Endothelial cell (in vitro differentiated cells): Measurements from ENCODE around the gene ANKRD33. TPM values are rescaled to one million over a fixed set of nuclear protein-coding genes. Genes with fewer than 3 reads are reported as not detected.

Experiments used
- DNase-seq: peaks from one replicate; pipeline ENCODE4 v3.0.0; 2021; ENCODE audit warnings: low spot score
- H3K27ac Mint-ChIP-seq: one replicate; pipeline ENCODE4 v1.8.0; 2021; ENCODE audit warnings: mixed read lengths, inconsistent platforms; ENCODE audit not compliant: unreplicated experiment
- H3K27me3 Mint-ChIP-seq: one replicate; pipeline ENCODE4 v1.8.0; 2021; ENCODE audit warnings: mild to moderate bottlenecking, moderate library complexity, mixed read lengths, inconsistent platforms; ENCODE audit not compliant: unreplicated experiment
- H3K36me3 Mint-ChIP-seq: one replicate; pipeline ENCODE4 v1.8.0; 2021; ENCODE audit warnings: mild to moderate bottlenecking, low read depth, mixed read lengths, inconsistent platforms; ENCODE audit not compliant: unreplicated experiment
- H3K4me1 Mint-ChIP-seq: one replicate; pipeline ENCODE4 v1.8.0; 2021; ENCODE audit warnings: mild to moderate bottlenecking, mixed read lengths, inconsistent platforms; ENCODE audit not compliant: unreplicated experiment
- H3K4me3 Mint-ChIP-seq: one replicate; pipeline ENCODE4 v1.8.0; 2021; ENCODE audit warnings: mild to moderate bottlenecking, mixed read lengths, inconsistent platforms; ENCODE audit not compliant: unreplicated experiment
- H3K9me3 Mint-ChIP-seq: one replicate; pipeline ENCODE4 v1.8.0; 2021; ENCODE audit warnings: mixed read lengths, inconsistent platforms; ENCODE audit not compliant: unreplicated experiment
- total RNA-seq: library from RNA; stranded (reverse); fragmentation: NEBNext Ultra II Directional; extraction: Animal tissue kit (Norgen Biotek cat#: 25700); gene quantifications from one replicate; pipeline ENCODE4 v1.2.1, GENCODE V29; 2021; ENCODE audit not compliant: unreplicated experiment
- TF ChIP-seq, protein P1 (sequence below): fragments of 200-600 bp; sonication (generic); IDR thresholded peaks from one replicate; pipeline ENCODE4 v1.5.0; 2021; ENCODE audit warnings: antibody characterized with exemption; ENCODE audit not compliant: unreplicated experiment

The ANKRD33 gene
- total RNA-seq, 1 donor from 2014 or later = 0.31 TPM

DNA sequence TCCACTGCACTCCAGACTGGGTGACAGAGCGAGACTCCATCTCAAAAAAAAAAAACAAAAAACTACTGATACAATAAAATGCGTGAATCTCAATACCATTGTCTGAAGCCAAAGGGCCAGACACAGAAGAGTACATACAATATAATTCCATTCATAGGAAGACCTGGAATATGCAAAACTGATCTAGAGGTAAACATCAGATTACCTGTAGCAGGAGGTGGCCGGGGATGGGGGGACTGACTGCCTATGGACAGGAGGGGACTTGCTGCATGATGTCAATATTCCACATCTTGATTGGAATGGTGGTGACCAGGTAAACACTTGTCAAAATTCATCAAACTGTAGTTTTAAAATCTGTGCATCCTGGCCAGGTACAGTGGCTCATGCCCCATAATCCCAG is 26.9 kb upstream of the ANKRD33 start:
- Mint-ChIP-seq H3K27ac (no peak overlapping the region), H3K9me3 (no peaks in the 10 kb centered on the region), H3K4me3 (no peak overlapping the region), H3K36me3 (no peaks in the 10 kb centered on the region), H3K27me3 (peaks cover 2% of the 10 kb centered on the region), H3K4me1 (peaks cover 13% of the 10 kb centered on the region)
- no peak for DNase-seq
- TF ChIP-seq, protein P1, sequence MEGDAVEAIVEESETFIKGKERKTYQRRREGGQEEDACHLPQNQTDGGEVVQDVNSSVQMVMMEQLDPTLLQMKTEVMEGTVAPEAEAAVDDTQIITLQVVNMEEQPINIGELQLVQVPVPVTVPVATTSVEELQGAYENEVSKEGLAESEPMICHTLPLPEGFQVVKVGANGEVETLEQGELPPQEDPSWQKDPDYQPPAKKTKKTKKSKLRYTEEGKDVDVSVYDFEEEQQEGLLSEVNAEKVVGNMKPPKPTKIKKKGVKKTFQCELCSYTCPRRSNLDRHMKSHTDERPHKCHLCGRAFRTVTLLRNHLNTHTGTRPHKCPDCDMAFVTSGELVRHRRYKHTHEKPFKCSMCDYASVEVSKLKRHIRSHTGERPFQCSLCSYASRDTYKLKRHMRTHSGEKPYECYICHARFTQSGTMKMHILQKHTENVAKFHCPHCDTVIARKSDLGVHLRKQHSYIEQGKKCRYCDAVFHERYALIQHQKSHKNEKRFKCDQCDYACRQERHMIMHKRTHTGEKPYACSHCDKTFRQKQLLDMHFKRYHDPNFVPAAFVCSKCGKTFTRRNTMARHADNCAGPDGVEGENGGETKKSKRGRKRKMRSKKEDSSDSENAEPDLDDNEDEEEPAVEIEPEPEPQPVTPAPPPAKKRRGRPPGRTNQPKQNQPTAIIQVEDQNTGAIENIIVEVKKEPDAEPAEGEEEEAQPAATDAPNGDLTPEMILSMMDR = no peak

- Mint-ChIP-seq H3K36me3 (no peaks in the 10 kb centered on the region), H3K4me1 (peaks cover 9% of the 10 kb centered on the region), H3K27ac (no peak overlapping the region), H3K4me3 (peak overlapping the region; percentile 76), H3K27me3 (peaks cover 6% of the 10 kb centered on the region), H3K9me3 (no peaks in the 10 kb centered on the region)
- no peak for DNase-seq
- TF ChIP-seq, protein P1 = no peak
Observed at GRCh38 chr12:51862947-51863346, 25.0 kb upstream of the ANKRD33 start.

- H3K9me3 Mint-ChIP-seq = no peaks in the 10 kb centered on the region
- no peak overlapping the region for H3K27ac Mint-ChIP-seq
- H3K4me1 Mint-ChIP-seq = peaks cover 14% of the 10 kb centered on the region
- DNase-seq = no peak
- H3K36me3 Mint-ChIP-seq = no peaks in the 10 kb centered on the region
- peaks cover 8% of the 10 kb centered on the region for H3K27me3 Mint-ChIP-seq
- TF ChIP-seq, protein P1 = no peak
- peak overlapping the region; percentile 76 for H3K4me3 Mint-ChIP-seq
Observed at GRCh38 chr12:51863363-51863932, 24.5 kb upstream of the ANKRD33 start.

GRCh38 chr12:51863933-51864832 is 23.7 kb upstream of the ANKRD33 start:
- peaks cover 17% of the 10 kb centered on the region for H3K4me1 Mint-ChIP-seq
- H3K27me3 Mint-ChIP-seq = peaks cover 8% of the 10 kb centered on the region
- peak; percentile 70 for DNase-seq
- H3K27ac Mint-ChIP-seq = no peak overlapping the region
- H3K4me3 Mint-ChIP-seq = peak overlapping the region; percentile 81
- no peaks in the 10 kb centered on the region for H3K36me3 Mint-ChIP-seq
- H3K9me3 Mint-ChIP-seq = no peaks in the 10 kb centered on the region
- TF ChIP-seq, protein P1 = no peak
